A549 (cell line): ENCODE results near the gene PDE4D. TPM values are rescaled to one million over a fixed set of nuclear protein-coding genes. Genes with fewer than 3 reads are reported as not detected.
A peak's percentile ranks its signal among the peaks of the same experiment; 100 is the strongest.

Source experiments
- ATAC-seq, 2 experiments: fragments of 200-7000 bp in 1 of 2; fragments of >200 bp in 1 of 2; cut with Nextera tagmentation in 1 of 2; cut with Tn5 transposase in 1 of 2; 3 replicates each; pipeline versions ENCODE4 v1.8.0 to v1.9.1; 2018 to 2020; ENCODE audit warnings: mild to moderate bottlenecking in 1 of 2, moderate library complexity in 1 of 2
- CTCF ChIA-PET: fragments of 300-600 bp; sonication (Branson Sonifier 250); formaldehyde crosslinking; extraction: SDS; loops from one replicate; lab custom pipeline; 2021; ENCODE audit warnings: antibody characterized with exemption, inconsistent platforms; lab: Yijun Ruan, JAX
- POLR2A ChIA-PET: fragments of 350-600 bp; formaldehyde crosslinking; extraction: SDS; loops from one replicate; lab custom pipeline; 2021; ENCODE audit warnings: antibody characterized with exemption, inconsistent platforms; lab: Yijun Ruan, JAX
- DNase-seq, 2 experiments: peaks; one replicate each; pipeline versions ENCODE4 v3.0.0 to v3.0.0-alpha.2; 2011 to 2016; ENCODE audit warnings: low read depth in 1 of 2, low spot score in 1 of 2
- FAIRE-seq: peaks from 2 replicates; lab custom pipeline; 2011; peaks lifted over from hg19 to GRCh38; lab: Jason Lieb, UNC
- H3K27ac ChIP-seq, 2 experiments: fragments of >200 bp; sonication (Bioruptor Twin); formaldehyde crosslinking; 3 replicates each; pipeline ENCODE4 v1.5.1; 2016 to 2017
- H3K4me1 ChIP-seq: fragments of >200 bp; sonication (Bioruptor Twin); formaldehyde crosslinking; 3 replicates; pipeline ENCODE4 v1.6.1; 2016
- H3K4me2 ChIP-seq: fragments of >200 bp; sonication (Bioruptor Twin); formaldehyde crosslinking; 3 replicates; pipeline ENCODE4 v1.6.1; 2016
- H3K4me3 ChIP-seq: fragments of >200 bp; sonication (Bioruptor Twin); formaldehyde crosslinking; 3 replicates; pipeline ENCODE4 v1.5.1; 2016
- H3K9me3 ChIP-seq: fragments of >200 bp; sonication (Bioruptor Twin); formaldehyde crosslinking; 3 replicates; pipeline ENCODE4 v1.6.1; 2016
- CBX2 ChIP-seq: fragments of 200-600 bp; sonication (generic); IDR thresholded peaks from 2 replicates; pipeline ENCODE4 v1.6.1; 2016; ENCODE audit warnings: low read depth, mild to moderate bottlenecking, borderline replicate concordance
- CEBPB ChIP-seq, 2 experiments: fragments of >200 bp in 1 of 2; sonication (Bioruptor Twin) in 1 of 2; formaldehyde crosslinking in 1 of 2; IDR thresholded peaks; 2 replicates each; pipeline ENCODE4 v1.6.1; 2012 to 2016
- CTCF ChIP-seq: fragments of >200 bp; sonication (Bioruptor Twin); formaldehyde crosslinking; IDR thresholded peaks from 3 replicates; pipeline ENCODE4 v1.5.1; 2016
- EHF ChIP-seq: fragments of 250-450 bp; sonication (Bioruptor Pico); IDR thresholded peaks from 2 replicates; pipeline ENCODE4 v1.5.0; 2020; ENCODE audit warnings: mild to moderate bottlenecking
- EHMT2 ChIP-seq: fragments of 200-600 bp; sonication (generic); IDR thresholded peaks from 2 replicates; pipeline ENCODE4 v1.6.1; 2016; ENCODE audit warnings: antibody characterized with exemption, low read depth, mild to moderate bottlenecking, moderate library complexity
- EP300 ChIP-seq, 2 experiments: fragments of >200 bp; sonication (Bioruptor Twin); formaldehyde crosslinking; IDR thresholded peaks; 2 replicates in 1 of 2; 3 replicates in 1 of 2; pipeline ENCODE4 v1.6.1; 2016 to 2017
- FOSB ChIP-seq: fragments of 250-450 bp; sonication (Bioruptor Pico); IDR thresholded peaks from 2 replicates; pipeline ENCODE4 v1.5.0; 2020; ENCODE audit warnings: mild to moderate bottlenecking, moderate library complexity
- FOSL2 ChIP-seq, 2 experiments: fragments of 450-650 bp in 1 of 2; fragments of >200 bp in 1 of 2; sonication (Bioruptor Twin) in 1 of 2; formaldehyde crosslinking; IDR thresholded peaks; 2 replicates each; pipeline versions ENCODE4 v1.5.0 to v1.6.1; 2016 to 2020; ENCODE audit warnings: mild to moderate bottlenecking in 1 of 2, moderate library complexity in 1 of 2
- GATA3 ChIP-seq: IDR thresholded peaks from 2 replicates; pipeline ENCODE4 v1.6.1; 2012; ENCODE audit warnings: borderline replicate concordance
- HMGXB4 ChIP-seq: fragments of 250-450 bp; sonication (Bioruptor Pico); IDR thresholded peaks from 2 replicates; pipeline ENCODE4 v1.5.0; 2021; ENCODE audit warnings: mild to moderate bottlenecking, moderate library complexity, borderline replicate concordance
- HOXA7 ChIP-seq: fragments of 250-450 bp; sonication (Bioruptor Pico); IDR thresholded peaks from 2 replicates; pipeline ENCODE4 v1.5.0; 2020; ENCODE audit warnings: mild to moderate bottlenecking, moderate library complexity
- HOXB13 ChIP-seq: fragments of 250-450 bp; sonication (Bioruptor Pico); IDR thresholded peaks from 2 replicates; pipeline ENCODE4 v1.5.0; 2020; ENCODE audit warnings: low read depth, mild to moderate bottlenecking, moderate library complexity
- HOXB5 ChIP-seq: fragments of 250-450 bp; sonication (Bioruptor Pico); IDR thresholded peaks from 2 replicates; pipeline ENCODE4 v1.5.0; 2020; ENCODE audit warnings: mild to moderate bottlenecking, moderate library complexity
- JUN ChIP-seq, 2 experiments: fragments of >200 bp; sonication (Bioruptor Twin); formaldehyde crosslinking; IDR thresholded peaks; 2 replicates in 1 of 2; 3 replicates in 1 of 2; pipeline ENCODE4 v1.6.1; 2016 to 2017
- JUNB ChIP-seq: fragments of >200 bp; sonication (Bioruptor Twin); formaldehyde crosslinking; IDR thresholded peaks from 2 replicates; pipeline ENCODE4 v1.6.1; 2016
- MAFK ChIP-seq: fragments of 450-650 bp; IDR thresholded peaks from 2 replicates; pipeline ENCODE4 v1.6.1; 2014; ENCODE audit not compliant: partially characterized antibody
- POLR2A ChIP-seq: IDR thresholded peaks from 2 replicates; pipeline ENCODE4 v1.6.1; 2012; ENCODE audit warnings: mild to moderate bottlenecking, low read length
- POLR2AphosphoS2 ChIP-seq: conservative IDR thresholded peaks from 2 replicates; pipeline ENCODE4 v1.6.1; 2012; ENCODE audit warnings: low read length, improper control_type of control experiment, inconsistent platforms
- RCOR1 ChIP-seq: fragments of 150-350 bp; IDR thresholded peaks from 2 replicates; pipeline ENCODE4 v1.6.1; 2014; ENCODE audit warnings: antibody characterized with exemption, low read length, low read depth
- RNF2 ChIP-seq: fragments of 200-600 bp; sonication (generic); IDR thresholded peaks from 2 replicates; pipeline ENCODE4 v1.6.1; 2016; ENCODE audit warnings: low read depth, mild to moderate bottlenecking, antibody characterized with exemption, moderate library complexity, borderline replicate concordance
- SMC3 ChIP-seq: fragments of >200 bp; sonication (Bioruptor Twin); formaldehyde crosslinking; IDR thresholded peaks from 3 replicates; pipeline ENCODE4 v1.6.1; 2018; ENCODE audit warnings: inconsistent platforms
- SREBF2 ChIP-seq: fragments of 450-650 bp; IDR thresholded peaks from 2 replicates; pipeline ENCODE4 v1.6.1; 2014; ENCODE audit warnings: mild to moderate bottlenecking, moderate library complexity
- TP53 ChIP-seq: fragments of 250-450 bp; sonication (Bioruptor Pico); IDR thresholded peaks from 2 replicates; pipeline ENCODE4 v1.5.0; 2021; ENCODE audit warnings: mild to moderate bottlenecking, moderate library complexity
- USF2 ChIP-seq: fragments of 450-650 bp; IDR thresholded peaks from 2 replicates; pipeline ENCODE4 v1.6.1; 2014; ENCODE audit warnings: antibody characterized with exemption
- ZSCAN20 ChIP-seq: fragments of 250-450 bp; sonication (Bioruptor Pico); IDR thresholded peaks from 2 replicates; pipeline ENCODE4 v1.8.0; 2022; ENCODE audit warnings: mild to moderate bottlenecking, moderate library complexity
- WGBS: methylation state at CpG from one replicate; pipeline ENCODE4 v1.1.6; 2017; ENCODE audit errors: missing lambda C conversion rate; 5-methylcytosine and 5-hydroxymethylcytosine counted together
- polyA plus RNA-seq, 4 experiments: library from polyadenylated mRNA; depleted of rRNA in 3 of 4; stranded (reverse); fragments of >200 nt; fragmentation: RNase III in 1 of 4; extraction: RNeasy Plus Mini Kit Qiagen cat#74134 plus additional on column Dnase treatment in 1 of 4; gene quantifications; 2 replicates in 3 of 4; 3 replicates in 1 of 4; pipeline ENCODE4 v1.2.3, GENCODE V29; 2011 to 2017
- TF ChIP-seq, protein P1 (sequence below): fragments of 200-600 bp; sonication (generic); IDR thresholded peaks from 2 replicates; pipeline ENCODE4 v1.6.1; 2016; ENCODE audit warnings: antibody characterized with exemption, mild to moderate bottlenecking, moderate library complexity

The PDE4D gene
- polyA plus RNA-seq, 2 of the 4 experiments (the other 2 are of a cell fraction) = 74.0 to 213 TPM

- ATAC-seq (peak in 1 of 2 experiments; percentile 28; a peak in 3 of 6 replicates), FAIRE-seq (no peak), DNase-seq (no peak)
- H3K4me2 ChIP-seq = peak overlapping the region; percentile 36
- TF ChIP-seq FOSL2 (IDR thresholded peaks at IDR 0.05) (no peak), FOSL2 (CRISPR knock-in tag; IDR thresholded peaks at IDR 0.05) (peak; percentile 65), POLR2A (no peak), JUN (IDR thresholded peaks at IDR 0.05) (0 out of 5 replicates have a peak, but pooled peaks of 1 of the 2 experiments have one; percentile 43), EHF (no peak), CEBPB (IDR thresholded peaks at IDR 0.05) (peak; percentile 26 to 73; a peak in 2 of 4 replicates), RNF2 (no peak), HOXB13 (peak; percentile 15; the same call in 1 of the 2 replicates), SREBF2 (no peak), HOXA7 (CRISPR knock-in tag) (0 out of 2 replicates have a peak, but pooled peaks have one; percentile 25), EHMT2 (no peak), GATA3 (0 out of 2 replicates have a peak, but pooled peaks have one; percentile 31), HMGXB4 (CRISPR knock-in tag) (no peak), POLR2AphosphoS2 (no peak), USF2 (no peak), SMC3 (no peak), TP53 (CRISPR knock-in tag) (no peak), FOSB (CRISPR knock-in tag) (no peak), CTCF (no peak), JUNB (no peak)
- 54% methylated on average over 5 of the region's 5 CpGs for WGBS
- CTCF ChIA-PET = interaction anchor here (1.0 to 2.2 kb wide), 5 partner anchors 8 to 80 kb away, joined by 3 to 10 read pairs (median 4); no protein-coding TSS in a partner anchor
- no peak overlapping the region for H3K4me3 ChIP-seq
- H3K27ac ChIP-seq = peak overlapping the region; percentile 49 to 54; a peak in 5 of 6 replicates
- peaks cover 99% of the 10 kb centered on the region for H3K4me1 ChIP-seq
- H3K9me3 ChIP-seq = no peaks in the 10 kb centered on the region
- POLR2A ChIA-PET = no interaction called here
Observed at GRCh38 chr5:58974083-58974482, 919.4 kb downstream of the PDE4D start.

DNA sequence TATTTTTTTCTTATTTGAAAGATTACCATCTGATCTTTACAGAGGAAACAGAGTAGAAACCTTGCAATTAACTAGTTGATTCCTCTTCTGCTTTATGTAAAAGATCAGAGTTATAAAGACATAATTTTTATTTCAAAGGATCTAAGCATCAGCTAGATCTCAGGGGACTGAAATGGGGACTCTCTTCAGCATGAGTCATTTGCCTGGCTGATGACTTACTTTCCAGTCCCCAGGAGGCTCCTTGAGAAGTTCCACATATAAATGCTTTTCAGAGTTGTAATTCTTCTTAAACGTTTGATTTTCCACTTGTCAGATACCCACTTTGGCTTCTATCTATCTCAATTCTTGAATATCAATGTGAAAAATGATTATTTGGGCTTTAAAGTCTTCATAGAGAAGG lies 921.2 kb downstream of the PDE4D start:
- CTCF ChIA-PET = no interaction called here
- no peak overlapping the region for H3K4me3 ChIP-seq
- peak overlapping the region; percentile 36 for H3K4me2 ChIP-seq
- peaks cover 99% of the 10 kb centered on the region for H3K4me1 ChIP-seq
- no peak for FAIRE-seq
- no peak for DNase-seq
- 0% methylated on average over 1 of the region's 1 CpG for WGBS
- POLR2A ChIA-PET = interaction anchor here (0.8 kb wide), 1 partner anchor 81 kb away, joined by 3 read pairs; no protein-coding TSS in a partner anchor
- peak overlapping the region; percentile 49 to 68; a peak in 5 of 6 replicates for H3K27ac ChIP-seq
- TF ChIP-seq JUNB (no peak), CBX2 (no peak), ZSCAN20 (CRISPR knock-in tag) (no peak), RCOR1 (no peak), HOXB5 (CRISPR knock-in tag) (no peak), GATA3 (no peak), HOXA7 (CRISPR knock-in tag) (no peak; the same call in 1 of the 2 replicates), USF2 (no peak), JUN (IDR thresholded peaks at IDR 0.05) (peak in 1 of 2 experiments; percentile 22; a peak in 1 of 5 replicates), FOSL2 (IDR thresholded peaks at IDR 0.05) (no peak; the same call in 1 of the 2 replicates), FOSL2 (CRISPR knock-in tag; IDR thresholded peaks at IDR 0.05) (peak; percentile 57), POLR2A (no peak), EP300 (IDR thresholded peaks at IDR 0.05) (no peak), MAFK (no peak)
- TF ChIP-seq, protein P1, sequence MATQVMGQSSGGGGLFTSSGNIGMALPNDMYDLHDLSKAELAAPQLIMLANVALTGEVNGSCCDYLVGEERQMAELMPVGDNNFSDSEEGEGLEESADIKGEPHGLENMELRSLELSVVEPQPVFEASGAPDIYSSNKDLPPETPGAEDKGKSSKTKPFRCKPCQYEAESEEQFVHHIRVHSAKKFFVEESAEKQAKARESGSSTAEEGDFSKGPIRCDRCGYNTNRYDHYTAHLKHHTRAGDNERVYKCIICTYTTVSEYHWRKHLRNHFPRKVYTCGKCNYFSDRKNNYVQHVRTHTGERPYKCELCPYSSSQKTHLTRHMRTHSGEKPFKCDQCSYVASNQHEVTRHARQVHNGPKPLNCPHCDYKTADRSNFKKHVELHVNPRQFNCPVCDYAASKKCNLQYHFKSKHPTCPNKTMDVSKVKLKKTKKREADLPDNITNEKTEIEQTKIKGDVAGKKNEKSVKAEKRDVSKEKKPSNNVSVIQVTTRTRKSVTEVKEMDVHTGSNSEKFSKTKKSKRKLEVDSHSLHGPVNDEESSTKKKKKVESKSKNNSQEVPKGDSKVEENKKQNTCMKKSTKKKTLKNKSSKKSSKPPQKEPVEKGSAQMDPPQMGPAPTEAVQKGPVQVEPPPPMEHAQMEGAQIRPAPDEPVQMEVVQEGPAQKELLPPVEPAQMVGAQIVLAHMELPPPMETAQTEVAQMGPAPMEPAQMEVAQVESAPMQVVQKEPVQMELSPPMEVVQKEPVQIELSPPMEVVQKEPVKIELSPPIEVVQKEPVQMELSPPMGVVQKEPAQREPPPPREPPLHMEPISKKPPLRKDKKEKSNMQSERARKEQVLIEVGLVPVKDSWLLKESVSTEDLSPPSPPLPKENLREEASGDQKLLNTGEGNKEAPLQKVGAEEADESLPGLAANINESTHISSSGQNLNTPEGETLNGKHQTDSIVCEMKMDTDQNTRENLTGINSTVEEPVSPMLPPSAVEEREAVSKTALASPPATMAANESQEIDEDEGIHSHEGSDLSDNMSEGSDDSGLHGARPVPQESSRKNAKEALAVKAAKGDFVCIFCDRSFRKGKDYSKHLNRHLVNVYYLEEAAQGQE = no peak
- no peaks in the 10 kb centered on the region for H3K9me3 ChIP-seq
- no peak for ATAC-seq
